Activated CD4-positive, alpha-beta T cell treated with anti-CD3 and anti-CD28 coated beads for 36 hours (primary cell): ENCODE data around the gene MAPK12. TPM values are rescaled to one million over a fixed set of nuclear protein-coding genes. Genes with fewer than 3 reads are reported as not detected.
A peak's percentile ranks its signal among the peaks of the same experiment; 100 is the strongest.

Experiments
- ATAC-seq: fragments of 200-7000 bp; cut with Tn5 transposase; one replicate; pipeline ENCODE4 v1.10.0; 2021; ENCODE audit warnings: mild to moderate bottlenecking, moderate library complexity
- CTCF ChIA-PET: fragments of 350-600 bp; sonication (Branson Sonifier 250); formaldehyde crosslinking; loops from one replicate; lab custom pipeline; 2021; ENCODE audit warnings: antibody characterized with exemption; lab: Charles Lee
- POLR2A ChIA-PET: fragments of 350-600 bp; sonication (Branson Sonifier 250); formaldehyde crosslinking; loops from one replicate; lab custom pipeline; 2021; ENCODE audit warnings: antibody characterized with exemption, inconsistent platforms; lab: Charles Lee
- DNase-seq: peaks from one replicate; pipeline ENCODE4 v3.0.0-alpha.2; 2020
- H3K27ac Mint-ChIP-seq: one replicate; pipeline ENCODE4 v1.8.0; 2021; ENCODE audit warnings: mixed read lengths
- H3K27me3 Mint-ChIP-seq: one replicate; pipeline ENCODE4 v1.8.0; 2021; ENCODE audit warnings: mixed read lengths
- H3K36me3 Mint-ChIP-seq: one replicate; pipeline ENCODE4 v1.8.0; 2021; ENCODE audit warnings: low read depth, mixed read lengths
- H3K4me1 Mint-ChIP-seq: one replicate; pipeline ENCODE4 v1.8.0; 2021; ENCODE audit warnings: mixed read lengths
- H3K4me3 Mint-ChIP-seq: one replicate; pipeline ENCODE4 v1.8.0; 2021; ENCODE audit warnings: mild to moderate bottlenecking, moderate library complexity, mixed read lengths
- H3K9me3 Mint-ChIP-seq: one replicate; pipeline ENCODE4 v1.8.0; 2021; ENCODE audit warnings: low read depth, mixed read lengths
- intact Hi-C, 2 experiments: fragments of 100-400 bp; cut with DNase I in 1 of 2; cut with micrococcal nuclease in 1 of 2; formaldehyde crosslinking; loops; one replicate each; pipeline versions ENCODE4 v1.14.2 to v1.15.1; 2022 to 2024; cut with DNase I, micrococcal nuclease
- total RNA-seq, 2 experiments: library from RNA; stranded (reverse); gene quantifications; one replicate each; pipeline ENCODE4 v1.2.3, GENCODE V29; 2021

The MAPK12 gene
- total RNA-seq, 2 experiments from 2014 or later, result 5.4 to 8.1 TPM

GRCh38 chr22:50215297-50216054, 46.0 kb downstream of the MAPK12 start:
- DNase-seq (no peak), ATAC-seq (no peak)
- peaks cover 36% of the 10 kb centered on the region for H3K36me3 Mint-ChIP-seq
- H3K27ac Mint-ChIP-seq, result no peak overlapping the region
- no peaks in the 10 kb centered on the region for H3K27me3 Mint-ChIP-seq
- no peak overlapping the region for H3K4me3 Mint-ChIP-seq
- no peaks in the 10 kb centered on the region for H3K9me3 Mint-ChIP-seq
- ChIA-PET CTCF (interaction anchor here (0.7 to 1.5 kb wide), 3 partner anchors 22 to 66 kb away, joined by 3 to 5 read pairs (median 5); no protein-coding TSS in a partner anchor), POLR2A (no interaction called here)
- intact Hi-C loops, result no loop called here
- H3K4me1 Mint-ChIP-seq, result no peaks in the 10 kb centered on the region

DNA sequence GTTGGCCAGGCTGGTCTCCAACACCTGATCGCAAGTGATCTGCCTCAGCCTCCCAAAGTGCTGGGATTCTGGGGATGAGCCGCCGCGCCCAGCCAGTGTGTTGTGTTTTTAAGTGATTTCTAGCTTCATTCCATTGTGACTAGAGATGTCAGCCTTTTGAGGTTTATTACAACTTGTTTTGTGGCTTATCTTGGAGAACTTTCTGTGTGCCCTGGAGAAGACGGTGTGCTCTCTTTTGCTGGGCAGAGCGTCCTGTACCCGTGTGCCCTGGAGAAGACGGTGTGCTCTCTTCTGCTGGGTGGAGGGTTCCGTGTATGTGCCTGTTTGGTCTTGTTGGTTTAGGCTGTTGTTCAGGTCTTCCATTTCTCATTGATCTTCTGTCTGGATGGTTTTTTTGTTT, 48.2 kb downstream of the MAPK12 start:
- Mint-ChIP-seq H3K4me3 (no peak overlapping the region), H3K9me3 (no peaks in the 10 kb centered on the region), H3K27ac (no peak overlapping the region), H3K27me3 (no peaks in the 10 kb centered on the region), H3K36me3 (peaks cover 32% of the 10 kb centered on the region), H3K4me1 (peaks cover 4% of the 10 kb centered on the region)
- POLR2A ChIA-PET, result no interaction called here
- ATAC-seq (no peak), DNase-seq (no peak)
- intact Hi-C loops, result no loop called here
- CTCF ChIA-PET, result interaction anchor here (1.2 kb wide), 1 partner anchor 64 kb away, joined by 3 read pairs; no protein-coding TSS in a partner anchor

DNA sequence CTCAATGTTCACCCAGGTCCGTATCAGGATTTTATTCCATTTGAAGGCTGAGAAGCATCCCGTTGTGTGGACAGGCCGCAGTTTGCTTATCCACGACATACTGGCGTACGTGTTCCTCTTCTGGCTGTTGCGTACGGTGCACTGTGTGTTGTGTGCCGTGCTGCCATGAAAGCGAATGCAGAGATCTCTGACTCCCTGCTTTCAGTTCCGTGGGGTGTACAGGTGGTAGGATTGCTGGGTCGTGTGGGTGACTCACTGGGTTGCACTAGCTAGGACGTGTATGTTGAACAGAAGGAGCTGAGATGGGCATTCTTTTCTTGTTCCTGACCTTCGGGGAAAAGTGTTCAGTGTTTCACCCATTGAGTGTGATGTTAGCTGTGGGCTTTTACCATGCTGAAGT, 50.3 kb downstream of the MAPK12 start:
- peaks cover 24% of the 10 kb centered on the region for H3K36me3 Mint-ChIP-seq
- ATAC-seq (no peak), DNase-seq (no peak)
- no peaks in the 10 kb centered on the region for H3K9me3 Mint-ChIP-seq
- no peak overlapping the region for H3K4me3 Mint-ChIP-seq
- intact Hi-C loops, result loop anchor here in 1 of 2 experiments (2.0 kb wide), 1 partner anchor 444 kb away; no protein-coding TSS in a partner anchor
- no peak overlapping the region for H3K27ac Mint-ChIP-seq
- ChIA-PET CTCF (interaction anchor here (1.1 to 1.6 kb wide), 3 partner anchors 29 to 63 kb away, joined by 3 to 13 read pairs (median 3); no protein-coding TSS in a partner anchor), POLR2A (no interaction called here)
- H3K4me1 Mint-ChIP-seq, result peaks cover 4% of the 10 kb centered on the region
- H3K27me3 Mint-ChIP-seq, result no peaks in the 10 kb centered on the region

DNA sequence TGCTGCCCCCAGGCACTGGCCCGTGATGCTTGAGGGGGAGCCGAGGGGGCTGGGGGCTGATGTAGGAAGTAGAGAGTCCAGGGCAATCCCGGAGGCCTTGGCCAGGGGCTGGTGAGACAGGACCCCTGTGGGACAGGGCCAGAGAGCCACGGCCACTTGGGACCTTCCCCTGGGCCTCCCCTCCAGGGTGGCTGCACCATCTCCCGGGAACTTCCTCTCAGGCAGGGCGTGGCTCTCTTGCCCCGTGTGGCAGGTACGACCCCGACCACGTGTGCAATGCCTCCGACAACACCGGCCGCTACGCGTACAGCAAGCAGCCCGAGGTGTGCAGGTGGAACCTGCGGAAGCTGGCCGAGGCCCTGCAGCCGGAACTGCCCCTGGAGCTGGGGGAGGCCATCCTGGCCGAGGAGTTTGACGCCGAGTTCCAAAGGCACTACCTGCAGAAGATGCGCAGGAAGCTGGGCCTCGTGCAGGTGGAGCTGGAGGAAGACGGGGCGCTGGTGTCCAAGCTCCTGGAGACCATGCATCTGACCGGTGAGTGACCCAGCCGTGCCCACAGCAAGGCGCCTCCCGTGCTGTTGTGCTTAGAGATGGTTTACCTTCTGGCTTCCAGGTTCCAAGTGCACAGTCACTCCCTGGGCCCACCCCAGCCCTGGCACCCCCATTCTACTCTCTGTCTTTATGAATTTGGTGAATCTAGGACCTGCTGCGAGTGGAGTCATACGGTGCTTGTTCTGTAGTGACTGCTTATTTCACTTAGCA, 50.9 kb downstream of the MAPK12 start:
- POLR2A ChIA-PET, result no interaction called here

GRCh38 chr22:50209893-50210292, 51.6 kb downstream of the MAPK12 start:
- CTCF ChIA-PET, result no interaction called here
- Mint-ChIP-seq H3K27ac (no peak overlapping the region), H3K36me3 (peaks cover 18% of the 10 kb centered on the region)

More for the DNA sequence above, 50.9 kb downstream of the MAPK12 start:
- H3K4me1 Mint-ChIP-seq, result peaks cover 4% of the 10 kb centered on the region
- ATAC-seq (no peak), DNase-seq (no peak)
- H3K36me3 Mint-ChIP-seq, result peaks cover 22% of the 10 kb centered on the region
- intact Hi-C loops, result loop anchor here in 1 of 2 experiments (1.0 to 2.0 kb wide), 3 partner anchors 61 to 444 kb away; no protein-coding TSS in a partner anchor
- no peak overlapping the region for H3K27ac Mint-ChIP-seq
- no peak overlapping the region for H3K4me3 Mint-ChIP-seq
- no peaks in the 10 kb centered on the region for H3K27me3 Mint-ChIP-seq
- CTCF ChIA-PET, result interaction anchor here (1.1 to 1.6 kb wide), 3 partner anchors 30 to 62 kb away, joined by 3 to 13 read pairs (median 3); no protein-coding TSS in a partner anchor
- H3K9me3 Mint-ChIP-seq, result no peaks in the 10 kb centered on the region

GRCh38 chr22:50208939-50209892, 52.3 kb downstream of the MAPK12 start:
- CTCF ChIA-PET, result interaction anchor here (0.5 to 1.5 kb wide), 5 partner anchors 19 to 618 kb away, joined by 3 to 7 read pairs (median 3); no protein-coding TSS in a partner anchor
- Mint-ChIP-seq H3K4me1 (peaks cover 7% of the 10 kb centered on the region), H3K9me3 (no peaks in the 10 kb centered on the region), H3K27ac (no peak overlapping the region), H3K36me3 (peaks cover 15% of the 10 kb centered on the region), H3K4me3 (no peak overlapping the region), H3K27me3 (no peaks in the 10 kb centered on the region)
- intact Hi-C loops, result loop anchor here in 1 of 2 experiments (1.0 kb wide), 1 partner anchor 60 kb away; no protein-coding TSS in a partner anchor
- POLR2A ChIA-PET, result no interaction called here
- DNase-seq (no peak), ATAC-seq (peak; percentile 20)

More at GRCh38 chr22:50209893-50210292, 51.6 kb downstream of the MAPK12 start:
- ATAC-seq (peak; percentile 86), DNase-seq (peak; percentile 85)
- no peak overlapping the region for H3K4me3 Mint-ChIP-seq
- H3K27me3 Mint-ChIP-seq, result no peaks in the 10 kb centered on the region
- intact Hi-C loops, result loop anchor here (1.0 to 2.0 kb wide), 3 partner anchors 61 to 443 kb away; no protein-coding TSS in a partner anchor
- H3K4me1 Mint-ChIP-seq, result peaks cover 5% of the 10 kb centered on the region
- no peaks in the 10 kb centered on the region for H3K9me3 Mint-ChIP-seq
- POLR2A ChIA-PET, result no interaction called here

DNA sequence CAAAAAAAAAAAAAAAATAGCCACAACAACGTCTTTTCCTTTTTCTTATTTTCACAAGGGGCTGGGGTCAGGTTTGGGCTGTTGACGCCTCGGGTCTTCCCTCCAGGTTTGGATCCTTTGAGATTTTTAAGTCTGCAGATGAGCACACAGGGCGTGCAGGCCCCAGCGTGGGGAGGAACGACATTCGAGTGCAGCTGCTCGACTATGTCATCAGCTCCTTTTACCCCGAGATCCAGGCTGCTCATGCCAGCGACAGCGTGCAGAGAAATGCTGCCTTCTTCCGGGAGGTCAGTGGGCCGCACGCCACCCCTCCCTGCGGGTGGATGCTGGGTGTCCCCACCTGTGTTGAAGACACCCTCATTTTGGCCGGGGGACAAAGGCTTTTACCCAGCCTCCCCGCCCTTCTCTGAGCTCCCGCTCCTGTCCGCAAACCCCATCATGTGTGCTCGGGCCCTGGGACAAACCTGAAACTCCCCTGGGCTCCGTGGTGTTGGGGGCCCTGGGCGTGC, 53.0 kb downstream of the MAPK12 start:
- H3K4me1 Mint-ChIP-seq, result peaks cover 10% of the 10 kb centered on the region
- no peaks in the 10 kb centered on the region for H3K9me3 Mint-ChIP-seq
- intact Hi-C loops, result no loop called here
- H3K4me3 Mint-ChIP-seq, result no peak overlapping the region
- H3K27me3 Mint-ChIP-seq, result no peaks in the 10 kb centered on the region
- DNase-seq (no peak), ATAC-seq (no peak)
- H3K27ac Mint-ChIP-seq, result no peak overlapping the region
- ChIA-PET POLR2A (interaction anchor here (0.6 kb wide), 1 partner anchor 43 kb away, joined by 3 read pairs; the partner anchor contains the start of gene HDAC10), CTCF (interaction anchor here (0.5 to 1.5 kb wide), 5 partner anchors 20 to 617 kb away, joined by 3 to 7 read pairs (median 3); no protein-coding TSS in a partner anchor)
- peaks cover 17% of the 10 kb centered on the region for H3K36me3 Mint-ChIP-seq

DNA sequence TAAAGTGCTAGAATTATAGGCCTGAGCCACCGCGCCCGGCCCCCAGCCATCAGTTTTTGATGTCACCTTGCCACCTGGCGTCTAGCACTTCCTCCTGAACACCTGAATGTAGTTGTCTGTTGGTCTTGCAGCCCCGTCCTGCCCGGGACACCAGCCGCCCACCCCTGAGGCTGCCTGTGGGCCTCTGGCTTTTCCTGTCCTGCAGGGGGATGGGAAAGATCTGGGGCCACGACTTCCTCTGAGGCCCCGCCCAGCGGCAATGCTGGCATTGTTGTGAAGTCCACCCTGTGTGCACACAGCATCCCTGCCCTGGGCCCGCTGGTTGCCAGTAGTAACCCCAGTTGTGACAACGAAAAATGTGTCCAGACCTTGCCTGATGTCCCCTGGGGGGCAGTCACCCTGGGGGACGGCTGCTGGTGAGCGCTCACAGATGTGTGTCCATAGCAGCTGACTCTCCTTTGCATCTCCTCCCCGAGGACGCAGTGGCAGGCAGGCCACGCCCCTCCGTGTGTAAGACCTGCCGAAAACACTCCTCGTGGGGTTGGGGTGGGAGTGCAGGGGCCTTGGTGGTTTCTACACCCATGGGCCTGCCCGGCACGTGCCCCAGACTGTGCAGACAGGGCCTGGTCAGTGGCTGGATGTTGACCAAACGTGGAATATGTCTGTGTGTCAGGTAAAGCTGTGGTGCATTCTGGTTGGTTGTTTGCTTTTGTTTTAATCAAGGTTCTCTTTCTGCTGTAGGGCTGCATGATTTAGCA, 53.9 kb downstream of the MAPK12 start:
- no peak for DNase-seq
- no peak for ATAC-seq
- ChIA-PET CTCF (interaction anchor here (1.0 kb wide), 1 partner anchor 80 kb away, joined by 3 read pairs; no protein-coding TSS in a partner anchor), POLR2A (no interaction called here)
- H3K4me3 Mint-ChIP-seq, result no peak overlapping the region
- H3K4me1 Mint-ChIP-seq, result peaks cover 16% of the 10 kb centered on the region
- no peaks in the 10 kb centered on the region for H3K27me3 Mint-ChIP-seq
- peaks cover 21% of the 10 kb centered on the region for H3K36me3 Mint-ChIP-seq
- no peaks in the 10 kb centered on the region for H3K9me3 Mint-ChIP-seq
- intact Hi-C loops, result no loop called here
- no peak overlapping the region for H3K27ac Mint-ChIP-seq

DNA sequence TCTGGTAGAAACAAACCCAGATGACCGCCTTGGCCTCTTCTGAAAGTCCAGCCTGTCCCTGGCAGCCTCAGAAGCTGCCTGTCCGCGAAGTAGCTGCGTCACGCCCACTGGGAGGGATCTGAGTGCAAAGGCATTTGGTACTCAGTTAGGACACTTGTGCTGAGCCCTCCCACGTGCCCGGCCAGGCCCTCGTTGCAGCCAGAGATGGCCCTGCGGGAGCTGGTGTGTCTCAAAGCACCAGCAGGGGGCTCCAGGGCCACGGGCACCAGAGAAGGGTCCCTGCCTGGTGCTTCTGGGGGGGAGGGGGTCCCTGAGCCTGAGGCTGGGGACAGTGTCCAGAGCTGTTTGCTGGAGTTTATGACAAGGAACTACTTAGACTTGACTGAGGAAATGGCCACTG, 54.9 kb downstream of the MAPK12 start:
- H3K9me3 Mint-ChIP-seq, result no peaks in the 10 kb centered on the region
- peaks cover 21% of the 10 kb centered on the region for H3K4me1 Mint-ChIP-seq
- H3K27ac Mint-ChIP-seq, result no peak overlapping the region
- POLR2A ChIA-PET, result no interaction called here
- H3K4me3 Mint-ChIP-seq, result no peak overlapping the region
- CTCF ChIA-PET, result interaction anchor here (1.0 kb wide), 1 partner anchor 79 kb away, joined by 3 read pairs; no protein-coding TSS in a partner anchor
- no peak for DNase-seq
- intact Hi-C loops, result no loop called here
- ATAC-seq, result no peak
- H3K36me3 Mint-ChIP-seq, result peaks cover 17% of the 10 kb centered on the region
- no peaks in the 10 kb centered on the region for H3K27me3 Mint-ChIP-seq
